ENCODE data around the gene STAC3.

DNA sequence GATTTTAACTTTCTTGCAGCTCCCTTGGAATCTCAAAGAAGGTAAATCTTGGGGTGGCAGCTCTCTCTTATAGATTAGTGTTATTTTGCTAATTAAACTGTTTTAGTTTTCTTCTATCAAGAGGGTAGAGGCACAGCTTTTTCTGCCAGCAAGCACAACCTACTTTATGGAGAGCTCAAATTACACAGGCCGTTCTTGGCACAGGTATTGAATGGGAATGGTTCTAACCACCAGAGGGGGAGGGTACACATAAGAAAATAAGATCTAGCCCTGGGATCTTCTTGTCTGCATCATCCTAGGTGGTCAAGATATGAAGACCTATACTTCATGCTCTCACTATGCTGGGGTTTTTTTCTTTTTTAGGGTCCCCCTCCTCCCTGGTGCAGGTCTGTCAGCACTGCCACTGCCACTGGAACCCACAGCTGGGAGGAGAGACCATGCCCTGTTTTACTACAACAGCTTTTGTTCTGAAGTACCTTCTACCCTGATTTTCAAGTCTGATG lies 48.6 kb upstream of the STAC3 start:
- TF ChIP-seq POLR2A (IDR thresholded peaks at IDR 0.05) = no peak
- TF ChIP-seq, protein P1, sequence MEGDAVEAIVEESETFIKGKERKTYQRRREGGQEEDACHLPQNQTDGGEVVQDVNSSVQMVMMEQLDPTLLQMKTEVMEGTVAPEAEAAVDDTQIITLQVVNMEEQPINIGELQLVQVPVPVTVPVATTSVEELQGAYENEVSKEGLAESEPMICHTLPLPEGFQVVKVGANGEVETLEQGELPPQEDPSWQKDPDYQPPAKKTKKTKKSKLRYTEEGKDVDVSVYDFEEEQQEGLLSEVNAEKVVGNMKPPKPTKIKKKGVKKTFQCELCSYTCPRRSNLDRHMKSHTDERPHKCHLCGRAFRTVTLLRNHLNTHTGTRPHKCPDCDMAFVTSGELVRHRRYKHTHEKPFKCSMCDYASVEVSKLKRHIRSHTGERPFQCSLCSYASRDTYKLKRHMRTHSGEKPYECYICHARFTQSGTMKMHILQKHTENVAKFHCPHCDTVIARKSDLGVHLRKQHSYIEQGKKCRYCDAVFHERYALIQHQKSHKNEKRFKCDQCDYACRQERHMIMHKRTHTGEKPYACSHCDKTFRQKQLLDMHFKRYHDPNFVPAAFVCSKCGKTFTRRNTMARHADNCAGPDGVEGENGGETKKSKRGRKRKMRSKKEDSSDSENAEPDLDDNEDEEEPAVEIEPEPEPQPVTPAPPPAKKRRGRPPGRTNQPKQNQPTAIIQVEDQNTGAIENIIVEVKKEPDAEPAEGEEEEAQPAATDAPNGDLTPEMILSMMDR (IDR thresholded peaks at IDR 0.05) = no peak

Measured in adrenal gland (tissue), 5 donors.